Measurements from ENCODE around the gene ASB2.

DNA sequence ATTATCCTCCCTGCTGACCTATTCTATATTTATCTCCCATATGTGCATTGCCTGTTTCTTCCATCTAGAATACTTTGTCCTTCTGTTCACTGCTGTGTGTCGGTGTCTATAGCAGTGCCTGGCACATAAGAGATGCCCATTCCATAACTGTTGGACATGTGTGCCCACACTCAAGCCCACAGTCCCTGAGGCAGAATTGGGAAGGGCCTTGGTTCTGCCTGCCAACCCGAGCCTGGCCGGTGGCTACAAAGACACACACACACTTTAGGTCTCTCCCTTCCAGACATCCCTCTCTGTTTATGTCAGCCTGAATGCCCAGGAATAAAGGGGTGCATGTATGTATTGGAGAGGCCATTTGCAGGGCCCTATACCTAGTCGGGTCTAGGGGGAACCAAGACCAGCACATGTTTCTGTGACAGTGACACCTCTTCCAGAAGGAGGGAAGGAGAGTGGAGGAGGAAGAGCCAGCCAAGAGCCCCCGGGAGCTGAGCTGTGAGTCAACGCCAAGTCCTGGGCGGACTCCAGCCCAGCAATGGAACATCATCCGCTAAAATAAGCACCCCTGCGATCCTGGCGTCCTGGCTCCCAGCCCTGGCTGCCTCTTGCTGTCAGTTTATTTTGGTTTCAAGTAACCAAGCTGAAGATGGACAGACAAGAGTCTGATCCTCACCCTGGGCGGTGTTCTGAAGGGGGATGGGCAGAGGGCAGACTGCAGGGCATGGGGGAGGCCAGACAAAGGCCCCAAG, 4.3 kb upstream of the ASB2 start:
- TF ChIP-seq CBX3 (IDR thresholded peaks at IDR 0.05; ENCODE audit: low read depth) (no peak), SP1 (IDR thresholded peaks at IDR 0.05; ENCODE audit: low read depth) (no peak), JUND (IDR thresholded peaks at IDR 0.05) (no peak), POLR2A (IDR thresholded peaks at IDR 0.05; ENCODE audit: borderline replicate concordance, extremely low read depth, insufficient read depth, insufficient read length) (no peak), RAD21 (IDR thresholded peaks at IDR 0.05; ENCODE audit: low read depth) (no peak), POLR2AphosphoS5 (IDR thresholded peaks at IDR 0.05; ENCODE audit: low read depth, low read length) (no peak)
- TF ChIP-seq, protein P1, sequence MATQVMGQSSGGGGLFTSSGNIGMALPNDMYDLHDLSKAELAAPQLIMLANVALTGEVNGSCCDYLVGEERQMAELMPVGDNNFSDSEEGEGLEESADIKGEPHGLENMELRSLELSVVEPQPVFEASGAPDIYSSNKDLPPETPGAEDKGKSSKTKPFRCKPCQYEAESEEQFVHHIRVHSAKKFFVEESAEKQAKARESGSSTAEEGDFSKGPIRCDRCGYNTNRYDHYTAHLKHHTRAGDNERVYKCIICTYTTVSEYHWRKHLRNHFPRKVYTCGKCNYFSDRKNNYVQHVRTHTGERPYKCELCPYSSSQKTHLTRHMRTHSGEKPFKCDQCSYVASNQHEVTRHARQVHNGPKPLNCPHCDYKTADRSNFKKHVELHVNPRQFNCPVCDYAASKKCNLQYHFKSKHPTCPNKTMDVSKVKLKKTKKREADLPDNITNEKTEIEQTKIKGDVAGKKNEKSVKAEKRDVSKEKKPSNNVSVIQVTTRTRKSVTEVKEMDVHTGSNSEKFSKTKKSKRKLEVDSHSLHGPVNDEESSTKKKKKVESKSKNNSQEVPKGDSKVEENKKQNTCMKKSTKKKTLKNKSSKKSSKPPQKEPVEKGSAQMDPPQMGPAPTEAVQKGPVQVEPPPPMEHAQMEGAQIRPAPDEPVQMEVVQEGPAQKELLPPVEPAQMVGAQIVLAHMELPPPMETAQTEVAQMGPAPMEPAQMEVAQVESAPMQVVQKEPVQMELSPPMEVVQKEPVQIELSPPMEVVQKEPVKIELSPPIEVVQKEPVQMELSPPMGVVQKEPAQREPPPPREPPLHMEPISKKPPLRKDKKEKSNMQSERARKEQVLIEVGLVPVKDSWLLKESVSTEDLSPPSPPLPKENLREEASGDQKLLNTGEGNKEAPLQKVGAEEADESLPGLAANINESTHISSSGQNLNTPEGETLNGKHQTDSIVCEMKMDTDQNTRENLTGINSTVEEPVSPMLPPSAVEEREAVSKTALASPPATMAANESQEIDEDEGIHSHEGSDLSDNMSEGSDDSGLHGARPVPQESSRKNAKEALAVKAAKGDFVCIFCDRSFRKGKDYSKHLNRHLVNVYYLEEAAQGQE (IDR thresholded peaks at IDR 0.05; ENCODE audit: low read depth), result no peak
- TF ChIP-seq, protein P2, sequence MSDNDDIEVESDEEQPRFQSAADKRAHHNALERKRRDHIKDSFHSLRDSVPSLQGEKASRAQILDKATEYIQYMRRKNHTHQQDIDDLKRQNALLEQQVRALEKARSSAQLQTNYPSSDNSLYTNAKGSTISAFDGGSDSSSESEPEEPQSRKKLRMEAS (IDR thresholded peaks at IDR 0.05), result no peak
- TF ChIP-seq, protein P3, sequence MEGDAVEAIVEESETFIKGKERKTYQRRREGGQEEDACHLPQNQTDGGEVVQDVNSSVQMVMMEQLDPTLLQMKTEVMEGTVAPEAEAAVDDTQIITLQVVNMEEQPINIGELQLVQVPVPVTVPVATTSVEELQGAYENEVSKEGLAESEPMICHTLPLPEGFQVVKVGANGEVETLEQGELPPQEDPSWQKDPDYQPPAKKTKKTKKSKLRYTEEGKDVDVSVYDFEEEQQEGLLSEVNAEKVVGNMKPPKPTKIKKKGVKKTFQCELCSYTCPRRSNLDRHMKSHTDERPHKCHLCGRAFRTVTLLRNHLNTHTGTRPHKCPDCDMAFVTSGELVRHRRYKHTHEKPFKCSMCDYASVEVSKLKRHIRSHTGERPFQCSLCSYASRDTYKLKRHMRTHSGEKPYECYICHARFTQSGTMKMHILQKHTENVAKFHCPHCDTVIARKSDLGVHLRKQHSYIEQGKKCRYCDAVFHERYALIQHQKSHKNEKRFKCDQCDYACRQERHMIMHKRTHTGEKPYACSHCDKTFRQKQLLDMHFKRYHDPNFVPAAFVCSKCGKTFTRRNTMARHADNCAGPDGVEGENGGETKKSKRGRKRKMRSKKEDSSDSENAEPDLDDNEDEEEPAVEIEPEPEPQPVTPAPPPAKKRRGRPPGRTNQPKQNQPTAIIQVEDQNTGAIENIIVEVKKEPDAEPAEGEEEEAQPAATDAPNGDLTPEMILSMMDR (IDR thresholded peaks at IDR 0.05 in 2 of 3, conservative IDR thresholded peaks at IDR 0.05 in 1 of 3; ENCODE audit: borderline replicate concordance in 1 of 3, insufficient read depth in 1 of 3, low read depth in 2 of 3, low read length in 2 of 3), result no peak
- TF ChIP-seq, protein P4, sequence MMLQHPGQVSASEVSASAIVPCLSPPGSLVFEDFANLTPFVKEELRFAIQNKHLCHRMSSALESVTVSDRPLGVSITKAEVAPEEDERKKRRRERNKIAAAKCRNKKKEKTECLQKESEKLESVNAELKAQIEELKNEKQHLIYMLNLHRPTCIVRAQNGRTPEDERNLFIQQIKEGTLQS (IDR thresholded peaks at IDR 0.05), result no peak

Data from HCT116 (cell line).